SU-DHL-6 (cell line): ENCODE data around the gene LRP1.

ENCODE experiments used
- H2AFZ ChIP-seq: fragments of 200-600 bp; sonication (generic); 2 replicates; pipeline ENCODE4 v1.6.1; 2014; ENCODE audit warnings: low read depth, mild to moderate bottlenecking, moderate library complexity, mixed read lengths, antibody characterized with exemption, low read length; ENCODE audit not compliant: severe bottlenecking
- H3F3A ChIP-seq: fragments of 200-600 bp; shearing (Covaris generic); 2 replicates; pipeline ENCODE4 v1.6.0; 2016; ENCODE audit warnings: antibody characterized with exemption, mild to moderate bottlenecking; ENCODE audit not compliant: insufficient read depth
- H3K27ac ChIP-seq: fragments of 200-600 bp; sonication (generic); 2 replicates; pipeline ENCODE4 v1.5.1; 2016; ENCODE audit warnings: low read depth, mild to moderate bottlenecking, low read length, moderate library complexity, mixed read lengths
- H3K27me3 ChIP-seq: fragments of 200-600 bp; sonication (generic), shearing (Covaris generic); 2 replicates; pipeline ENCODE4 v1.6.0; 2014; ENCODE audit warnings: mild to moderate bottlenecking, low read length
- H3K36me3 ChIP-seq: fragments of 200-600 bp; sonication (generic); 2 replicates; pipeline ENCODE4 v1.6.1; 2014; ENCODE audit warnings: mild to moderate bottlenecking, low read length, mixed read lengths
- H3K4me2 ChIP-seq: fragments of 300-600, 200-600 bp; shearing (Covaris generic), sonication (generic); 2 replicates; pipeline ENCODE4 v1.6.0; 2014; ENCODE audit warnings: low read length, low read depth, mild to moderate bottlenecking; ENCODE audit not compliant: poor library complexity, severe bottlenecking
- H3K4me3 ChIP-seq: fragments of 200-600 bp; sonication (generic); 2 replicates; pipeline ENCODE4 v1.5.1; 2014; ENCODE audit warnings: antibody characterized with exemption, low read length, mild to moderate bottlenecking, mixed read lengths; ENCODE audit not compliant: insufficient read depth, poor library complexity, severe bottlenecking
- H3K79me2 ChIP-seq: fragments of 200-600 bp; sonication (generic); 2 replicates; pipeline ENCODE4 v1.6.1; 2014; ENCODE audit warnings: mild to moderate bottlenecking, low read length, moderate library complexity; ENCODE audit not compliant: insufficient read depth
- H3K9ac ChIP-seq: fragments of 200-600 bp; sonication (generic); 2 replicates; pipeline ENCODE4 v1.7.0; 2014; ENCODE audit warnings: mild to moderate bottlenecking, low read length
- H3K9me2 ChIP-seq: fragments of 200-600 bp; sonication (generic); replicated peaks from 2 replicates; pipeline ENCODE4 v1.6.1; 2014; ENCODE audit warnings: low read length; ENCODE audit not compliant: insufficient read depth
- H3K9me3 ChIP-seq: fragments of 200-600 bp; sonication (generic); 2 replicates; pipeline ENCODE4 v1.6.1; 2014; ENCODE audit warnings: low read length, mixed read lengths; ENCODE audit not compliant: insufficient read depth
- H4K20me1 ChIP-seq: fragments of 200-600 bp; sonication (generic); 2 replicates; pipeline ENCODE4 v1.6.1; 2014; ENCODE audit warnings: low read depth, mild to moderate bottlenecking, antibody characterized with exemption, low read length, moderate library complexity, mixed read lengths
- EZH2phosphoT487 ChIP-seq: fragments of 200-600 bp; sonication (generic), shearing (Covaris generic); conservative IDR thresholded peaks from 2 replicates; pipeline ENCODE4 v1.6.1; 2018; ENCODE audit warnings: mild to moderate bottlenecking, antibody characterized with exemption, low read length, moderate library complexity, mixed read lengths
- TF ChIP-seq, protein P1 (sequence below): fragments of 200-600 bp; sonication (generic); IDR thresholded peaks from one replicate; pipeline ENCODE4 v1.5.1; 2017; ENCODE audit warnings: antibody characterized with exemption, mild to moderate bottlenecking, low read length, moderate library complexity; ENCODE audit not compliant: insufficient read depth, poor library complexity, severe bottlenecking

Gene LRP1

DNA sequence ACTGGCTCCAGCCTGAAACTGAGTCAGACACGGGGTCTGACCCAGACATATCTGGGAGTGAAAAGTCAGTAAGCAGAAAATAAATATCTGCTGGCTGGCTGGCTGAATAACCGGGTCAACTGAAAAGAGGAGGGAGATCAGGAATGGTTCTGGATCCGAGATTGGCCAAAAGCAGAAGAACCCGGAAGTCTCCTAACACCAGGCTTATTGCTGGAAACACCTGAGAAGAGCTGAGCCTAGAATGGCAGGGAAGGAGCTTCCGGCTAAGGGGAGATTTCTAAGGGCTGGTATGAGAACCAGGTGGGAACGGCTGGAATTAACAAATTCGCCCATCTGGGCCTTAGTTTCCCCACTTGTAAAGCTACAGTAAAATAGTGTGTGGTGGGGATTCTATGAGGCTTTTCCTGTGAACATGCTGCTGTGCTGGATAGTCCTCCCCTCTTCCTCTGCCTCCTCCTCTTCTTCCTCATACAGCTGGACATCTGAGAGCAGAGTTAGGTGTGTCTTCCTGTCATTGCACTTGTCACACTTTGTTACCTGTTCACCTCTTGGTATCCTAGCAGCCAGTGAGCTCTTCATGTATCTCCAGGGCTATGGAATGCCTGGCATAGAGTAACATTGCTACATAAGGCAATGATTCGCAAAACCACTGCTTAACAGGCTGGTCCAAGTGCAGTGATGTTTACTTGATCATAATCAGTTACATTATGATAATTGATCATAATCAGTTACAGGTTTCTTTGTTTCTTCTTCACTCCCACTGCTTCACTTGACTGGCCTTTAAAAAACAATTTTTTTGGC is 99.2 kb downstream of the LRP1 start:
- Histone ChIP-seq H3K9me2 (no peaks in the 10 kb centered on the region), H4K20me1 (no peaks in the 10 kb centered on the region; the same call in 1 of the 2 replicates), H3K9ac (peak overlapping the region; percentile 40), H3K4me2 (peak overlapping the region; percentile 49), H3K27me3 (no peaks in the 10 kb centered on the region), H3F3A (peaks cover 34% of the 10 kb centered on the region), H3K79me2 (peaks cover 30% of the 10 kb centered on the region), H2AFZ (no peak overlapping the region), H3K36me3 (peaks cover 13% of the 10 kb centered on the region), H3K4me3 (peak overlapping the region; percentile 26), H3K9me3 (no peaks in the 10 kb centered on the region), H3K27ac (peak overlapping the region; percentile 90)
- TF ChIP-seq, protein P1, sequence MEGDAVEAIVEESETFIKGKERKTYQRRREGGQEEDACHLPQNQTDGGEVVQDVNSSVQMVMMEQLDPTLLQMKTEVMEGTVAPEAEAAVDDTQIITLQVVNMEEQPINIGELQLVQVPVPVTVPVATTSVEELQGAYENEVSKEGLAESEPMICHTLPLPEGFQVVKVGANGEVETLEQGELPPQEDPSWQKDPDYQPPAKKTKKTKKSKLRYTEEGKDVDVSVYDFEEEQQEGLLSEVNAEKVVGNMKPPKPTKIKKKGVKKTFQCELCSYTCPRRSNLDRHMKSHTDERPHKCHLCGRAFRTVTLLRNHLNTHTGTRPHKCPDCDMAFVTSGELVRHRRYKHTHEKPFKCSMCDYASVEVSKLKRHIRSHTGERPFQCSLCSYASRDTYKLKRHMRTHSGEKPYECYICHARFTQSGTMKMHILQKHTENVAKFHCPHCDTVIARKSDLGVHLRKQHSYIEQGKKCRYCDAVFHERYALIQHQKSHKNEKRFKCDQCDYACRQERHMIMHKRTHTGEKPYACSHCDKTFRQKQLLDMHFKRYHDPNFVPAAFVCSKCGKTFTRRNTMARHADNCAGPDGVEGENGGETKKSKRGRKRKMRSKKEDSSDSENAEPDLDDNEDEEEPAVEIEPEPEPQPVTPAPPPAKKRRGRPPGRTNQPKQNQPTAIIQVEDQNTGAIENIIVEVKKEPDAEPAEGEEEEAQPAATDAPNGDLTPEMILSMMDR, result no peak
- no peak for TF ChIP-seq EZH2phosphoT487

DNA sequence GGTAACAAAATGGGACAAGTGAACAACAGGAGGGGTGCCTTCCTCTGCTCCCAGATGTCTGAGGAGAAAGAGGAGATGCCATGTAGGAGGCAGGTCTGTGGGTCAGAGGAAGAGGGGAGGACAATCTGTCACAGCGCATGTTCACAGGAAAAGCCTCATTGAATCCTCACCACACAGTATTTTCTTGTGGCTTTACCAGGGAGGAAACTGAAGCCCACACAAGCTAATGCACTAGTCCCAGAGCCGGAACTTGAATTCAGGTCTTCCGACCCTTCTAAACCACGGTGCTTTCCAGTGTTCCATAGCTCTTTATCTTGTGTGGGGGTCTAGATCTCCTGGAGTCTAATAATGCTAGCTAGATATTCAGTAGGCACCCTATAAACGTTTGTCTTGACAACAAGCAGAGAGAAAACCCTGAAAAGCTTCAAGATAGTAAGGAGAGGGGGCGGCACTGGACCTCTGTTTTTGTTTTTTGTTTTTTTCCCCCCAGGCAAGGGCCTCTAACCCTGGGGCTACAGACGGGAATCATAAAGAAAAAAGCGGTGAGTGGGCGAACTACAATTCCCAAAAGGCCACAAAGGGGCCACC is 100.9 kb downstream of the LRP1 start:
- H3K27me3 ChIP-seq, result no peaks in the 10 kb centered on the region

DNA sequence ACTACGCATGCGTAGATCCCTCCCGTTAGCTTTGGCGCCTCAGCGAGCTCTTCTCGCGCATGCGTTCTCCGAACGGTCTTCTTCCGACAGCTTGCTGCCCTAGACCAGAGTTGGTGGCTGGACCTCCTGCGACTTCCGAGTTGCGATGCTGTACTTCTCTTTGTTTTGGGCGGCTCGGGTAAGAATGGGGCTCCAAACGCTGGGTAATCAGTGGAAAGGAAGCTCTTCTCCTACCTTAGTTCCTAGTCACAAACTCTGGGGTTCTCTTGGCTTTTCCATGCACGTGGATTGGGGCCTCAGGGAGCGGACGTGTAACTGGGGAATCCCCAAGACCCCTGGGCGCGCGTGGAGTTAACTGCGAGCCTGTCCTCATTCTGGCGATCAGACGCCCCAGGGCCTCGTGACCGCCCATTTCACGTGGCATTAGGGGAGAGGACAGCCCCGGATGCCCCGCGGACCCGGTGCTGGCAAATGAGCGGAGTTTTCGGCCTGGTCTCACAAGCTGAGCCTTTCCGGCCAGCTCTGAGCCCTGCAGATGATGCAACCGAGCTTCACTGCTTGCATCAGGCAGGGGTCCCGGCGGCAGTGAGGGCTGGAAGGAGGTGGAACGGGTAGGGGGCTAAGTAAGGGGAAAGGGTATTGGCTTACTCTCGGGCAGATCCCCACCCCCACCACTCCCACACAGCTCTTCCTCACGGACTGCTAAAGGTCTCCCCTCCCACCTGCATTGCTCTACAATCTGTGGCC is 101.5 kb downstream of the LRP1 start, which contains the start of gene SHMT2:
SHMT2 (plus strand) TSS at position 78 of the 747 bp plus-strand sequence; CDS start at position 146, 68 bp downstream.
- peak within 1 kb of the TSS; percentile 67 for H2AFZ ChIP-seq
- H3K27me3 ChIP-seq, result no peaks in the 10 kb centered on the region
- peaks cover 23% of the 10 kb centered on the region for H3K36me3 ChIP-seq
- no peaks in the 10 kb centered on the region for H3K9me2 ChIP-seq
- H3K79me2 ChIP-seq, result peaks cover 30% of the 10 kb centered on the region
- H3K4me2 ChIP-seq, result peak within 1 kb of the TSS; percentile 89
- H3F3A ChIP-seq, result peaks cover 27% of the 10 kb centered on the region
- H3K9me3 ChIP-seq, result no peaks in the 10 kb centered on the region
- H3K4me3 ChIP-seq, result peak within 1 kb of the TSS; percentile 62
- H3K27ac ChIP-seq, result peak within 1 kb of the TSS; percentile 72
- H4K20me1 ChIP-seq, result no peaks in the 10 kb centered on the region; the same call in 1 of the 2 replicates
- TF ChIP-seq, protein P1, result no peak
- no peak for TF ChIP-seq EZH2phosphoT487
- peak within 1 kb of the TSS; percentile 89 for H3K9ac ChIP-seq

More for the DNA sequence above, 100.9 kb downstream of the LRP1 start:
- Histone ChIP-seq H3K27ac (peak overlapping the region; percentile 72), H3K36me3 (peaks cover 23% of the 10 kb centered on the region), H4K20me1 (no peaks in the 10 kb centered on the region; the same call in 1 of the 2 replicates), H3K4me3 (peak overlapping the region; percentile 62), H3K9me3 (no peaks in the 10 kb centered on the region), H3K9me2 (no peaks in the 10 kb centered on the region), H3K9ac (peak overlapping the region; percentile 89), H2AFZ (peak overlapping the region; percentile 67), H3F3A (peaks cover 28% of the 10 kb centered on the region), H3K79me2 (peaks cover 30% of the 10 kb centered on the region), H3K4me2 (peak overlapping the region; percentile 89)
- TF ChIP-seq EZH2phosphoT487, result no peak
- TF ChIP-seq, protein P1, result no peak
